Measurements from ENCODE around the gene RNF215. TPM values are rescaled to one million over a fixed set of nuclear protein-coding genes. Genes with fewer than 3 reads are reported as not detected.

RNF215 gene
- polyA plus RNA-seq, 1 experiment, result 15.8 TPM

- TF ChIP-seq CTCF (IDR thresholded peaks at IDR 0.05; ENCODE audit: insufficient read depth, low read depth, low read length), result no peak
- 0 out of 2 replicates have a peak, but pooled peaks cover 1% of the 10 kb centered on the region for H3K36me3 ChIP-seq (ENCODE audit: control insufficient read depth, insufficient read depth, low read length)
- ChIA-PET CTCF (interaction anchor here (0.7 to 2.1 kb wide), 3 partner anchors 15 to 34 kb away, joined by 3 to 6 read pairs (median 3); no protein-coding TSS in a partner anchor), POLR2A (no interaction called here)
- no peak for DNase-seq (ENCODE audit: low read depth)
- no peak overlapping the region for H3K4me3 ChIP-seq (ENCODE audit: low read depth, low read length)
- no peaks in the 10 kb centered on the region for H3K27me3 ChIP-seq (ENCODE audit: control insufficient read depth, insufficient read depth, low read length)
Measured at GRCh38 chr22:30358541-30358940, 28.7 kb downstream of the RNF215 start.

GRCh38 chr22:30357650-30358215 is 29.5 kb downstream of the RNF215 start:
- H3K4me3 ChIP-seq (ENCODE audit: low read depth, low read length), result no peak overlapping the region; the same call in 1 of the 2 replicates
- no peaks in the 10 kb centered on the region for H3K27me3 ChIP-seq (ENCODE audit: control insufficient read depth, insufficient read depth, low read length)
- no peak for DNase-seq (ENCODE audit: low read depth)
- TF ChIP-seq CTCF (IDR thresholded peaks at IDR 0.05; ENCODE audit: insufficient read depth, low read depth, low read length), result no peak
- H3K36me3 ChIP-seq (ENCODE audit: control insufficient read depth, insufficient read depth, low read length), result 0 out of 2 replicates have a peak, but pooled peaks cover 1% of the 10 kb centered on the region
- ChIA-PET CTCF (interaction anchor here (0.6 to 2.1 kb wide), 5 partner anchors 16 to 780 kb away, joined by 3 to 6 read pairs (median 3); no protein-coding TSS in a partner anchor), POLR2A (no interaction called here)

GRCh38 chr22:30357236-30357570 is 30.0 kb downstream of the RNF215 start:
- CTCF ChIA-PET, result interaction anchor here (0.6 to 1.7 kb wide), 7 partner anchors 18 to 779 kb away, joined by 3 to 16 read pairs (median 3); partner anchors contain the start of gene CASTOR1
- POLR2A ChIA-PET, result no interaction called here
- Histone ChIP-seq H3K36me3 (ENCODE audit: control insufficient read depth, insufficient read depth, low read length) (peaks cover 6% of the 10 kb centered on the region), H3K27me3 (ENCODE audit: control insufficient read depth, insufficient read depth, low read length) (no peaks in the 10 kb centered on the region), H3K4me3 (ENCODE audit: low read depth, low read length) (peak overlapping the region; percentile 85)
- no peak for DNase-seq (ENCODE audit: low read depth)
- no peak for TF ChIP-seq CTCF (IDR thresholded peaks at IDR 0.05; ENCODE audit: insufficient read depth, low read depth, low read length)

- CTCF ChIA-PET, result interaction anchor here (0.6 to 1.7 kb wide), 8 partner anchors 19 to 779 kb away, joined by 3 to 16 read pairs (median 3); partner anchors contain the start of gene CASTOR1
Measured at GRCh38 chr22:30356449-30357235, 30.6 kb downstream of the RNF215 start, which contains the start of the genes CCDC157 and SF3A1. TSS of gene CCDC157 (plus strand) at chr22:30357007. CDS start at chr22:30366001, 8,994 bp downstream. TSS of gene SF3A1 (minus strand) at chr22:30356894. CDS start at chr22:30356792, 102 bp downstream.

More at GRCh38 chr22:30356449-30357235, 30.6 kb downstream of the RNF215 start, which contains the start of the genes CCDC157 and SF3A1:
- peaks cover 12% of the 10 kb centered on the region for H3K36me3 ChIP-seq (ENCODE audit: control insufficient read depth, insufficient read depth, low read length)
- TF ChIP-seq CTCF (IDR thresholded peaks at IDR 0.05; ENCODE audit: insufficient read depth, low read depth, low read length), result no peak
- no peaks in the 10 kb centered on the region for H3K27me3 ChIP-seq (ENCODE audit: control insufficient read depth, insufficient read depth, low read length)
- POLR2A ChIA-PET, result no interaction called here
- H3K4me3 ChIP-seq (ENCODE audit: low read depth, low read length), result peak within 1 kb of the TSS; percentile 85
- peak; percentile 42 for DNase-seq (ENCODE audit: low read depth)
